K562 (cell line): ENCODE results near the gene ARSK. TPM values are rescaled to one million over a fixed set of nuclear protein-coding genes. Genes with fewer than 3 reads are reported as not detected.

Source experiments
- ATAC-seq: fragments of 200-7000 bp; cut with Tn5 transposase; 3 replicates; pipeline ENCODE4 v1.9.1; 2020; ENCODE audit warnings: moderate library complexity
- BruUV-seq: library from RNA; stranded (reverse); fragments of 400-500 nt; replicated peaks from 2 replicates; lab custom pipeline; 2021; lab: Mats Ljungman, UMichigan
- CTCF ChIA-PET: fragments of 300-600 bp; formaldehyde crosslinking; extraction: SDS; loops from one replicate; lab custom pipeline; 2021; ENCODE audit warnings: low intra/inter-chr PET ratio; lab: Yijun Ruan, JAX
- POLR2A ChIA-PET: fragments of 300-600, 350-650 bp; sonication (Branson Sonifier 250); formaldehyde crosslinking; extraction: SDS; loops from one replicate; lab custom pipeline; 2021; ENCODE audit warnings: antibody characterized with exemption, inconsistent platforms; lab: Yijun Ruan, JAX
- DNase-seq, 4 experiments: peaks; one replicate each; pipeline versions ENCODE4 v3.0.0 to v3.0.0-alpha.2; 2011 to 2018; ENCODE audit warnings: low spot score in 3 of 4, mixed read lengths in 3 of 4; ENCODE audit errors: extremely low read depth in 1 of 4
- FAIRE-seq: peaks from 2 replicates; lab custom pipeline; 2011; peaks lifted over from hg19 to GRCh38; lab: Jason Lieb, UNC
- H2AFZ ChIP-seq: 2 replicates; pipeline ENCODE4 v1.6.0; 2011; ENCODE audit warnings: low read depth, low read length, control low read depth, inconsistent platforms
- H3K27ac ChIP-seq: fragments of 200-600 bp; 3 replicates; pipeline ENCODE4 v1.8.0; 2011; ENCODE audit warnings: low read depth, mild to moderate bottlenecking, control low read depth, inconsistent platforms, low read length, moderate library complexity, mixed read lengths; ENCODE audit errors: extremely low read depth
- H3K27me3 ChIP-seq, 2 experiments: fragments of 300-600 bp in 1 of 2; 2 replicates in 1 of 2; 3 replicates in 1 of 2; pipeline versions ENCODE4 v1.6.0 to v1.8.0; 2011; ENCODE audit warnings: inconsistent platforms in 2 of 2, low read length in 2 of 2, mild to moderate bottlenecking in 1 of 2, mixed read lengths in 1 of 2, moderate library complexity in 1 of 2; ENCODE audit not compliant: control insufficient read depth in 2 of 2, insufficient read depth in 2 of 2
- H3K36me3 ChIP-seq: fragments of 300-600 bp; 3 replicates; pipeline ENCODE4 v1.8.0; 2011; ENCODE audit warnings: mild to moderate bottlenecking, low read length, inconsistent platforms; ENCODE audit not compliant: control insufficient read depth, insufficient read depth
- H3K4me1 ChIP-seq, 2 experiments: fragments of 200-600 bp in 1 of 2; replicated peaks in 1 of 2; 2 replicates in 1 of 2; 3 replicates in 1 of 2; pipeline versions ENCODE4 v1.5.1 to v1.8.0; 2011; ENCODE audit warnings: inconsistent platforms in 2 of 2, low read length in 2 of 2, mild to moderate bottlenecking in 1 of 2, mixed read lengths in 1 of 2, moderate library complexity in 1 of 2; ENCODE audit not compliant: control insufficient read depth in 2 of 2, insufficient read depth in 2 of 2
- H3K4me2 ChIP-seq: 2 replicates; pipeline ENCODE4 v1.6.1; 2011; ENCODE audit warnings: low read length, control low read depth, inconsistent platforms, mixed read lengths; ENCODE audit not compliant: insufficient read depth
- H3K4me3 ChIP-seq: fragments of 200-600 bp; sonication (generic), shearing (Covaris generic); 2 replicates; pipeline ENCODE4 v1.5.1; 2016; ENCODE audit warnings: control low read depth, inconsistent platforms
- H3K79me2 ChIP-seq: fragments of 200-600 bp; 3 replicates; pipeline ENCODE4 v1.8.0; 2011; ENCODE audit warnings: low read length, inconsistent platforms; ENCODE audit not compliant: control insufficient read depth, insufficient read depth
- H3K9ac ChIP-seq, 2 experiments: 2 replicates each; pipeline versions ENCODE4 v1.6.0 to v1.6.1; 2011; ENCODE audit warnings: low read depth in 2 of 2, low read length in 2 of 2, control low read depth in 1 of 2, inconsistent platforms in 1 of 2, mild to moderate bottlenecking in 1 of 2, mixed read lengths in 1 of 2; ENCODE audit not compliant: insufficient read depth in 1 of 2
- H3K9me1 ChIP-seq: one replicate; pipeline ENCODE4 v1.6.0; 2011; ENCODE audit warnings: inconsistent platforms, mild to moderate bottlenecking, low read length, moderate library complexity; ENCODE audit not compliant: control insufficient read depth, insufficient read depth
- H3K9me3 ChIP-seq: replicated peaks from 2 replicates; pipeline ENCODE4 v1.5.1; 2011; ENCODE audit warnings: low read depth, low read length, inconsistent platforms; ENCODE audit not compliant: control insufficient read depth, insufficient read depth
- H4K20me1 ChIP-seq: replicated peaks from 2 replicates; pipeline ENCODE4 v1.6.1; 2011; ENCODE audit warnings: low read length, inconsistent platforms, mixed read lengths; ENCODE audit not compliant: control insufficient read depth, insufficient read depth
- CHAMP1 ChIP-seq: fragments of 450-650 bp; IDR thresholded peaks from 2 replicates; pipeline ENCODE4 v1.6.1; 2016; ENCODE audit warnings: mild to moderate bottlenecking
- HNRNPUL1 ChIP-seq: fragments of 200-400 bp; formaldehyde crosslinking; IDR thresholded peaks from 2 replicates; pipeline ENCODE4 v1.6.1; 2017; ENCODE audit warnings: low read length
- KAT7 ChIP-seq: sonication (generic); formaldehyde crosslinking; IDR thresholded peaks from 2 replicates; pipeline ENCODE4 v1.8.0; 2022; ENCODE audit warnings: missing genetic modification reagents, mild to moderate bottlenecking, borderline replicate concordance
- SMAD4 ChIP-seq: fragments of 250-450 bp; sonication (Bioruptor Pico); conservative IDR thresholded peaks from 2 replicates; pipeline ENCODE4 v1.8.0; 2021; ENCODE audit warnings: inconsistent platforms, mild to moderate bottlenecking, moderate library complexity
- SNRNP70 ChIP-seq: fragments of 200-400 bp; formaldehyde crosslinking; optimal IDR thresholded peaks from 2 replicates; pipeline ENCODE3; 2017; ENCODE audit warnings: low read depth, low read length
- ZNF212 ChIP-seq: fragments of 450-650 bp; formaldehyde crosslinking; IDR thresholded peaks from 2 replicates; pipeline ENCODE4 v1.4.0; 2020; ENCODE audit warnings: mild to moderate bottlenecking
- WGBS: fragments of 100-300 bp; shearing (Covaris generic); methylation state at CpG from one replicate; pipeline ENCODE4 v1.1.6; 2016; ENCODE audit warnings: low coverage, mixed read lengths; ENCODE audit not compliant: insufficient coverage; ENCODE audit errors: missing lambda C conversion rate; 5-methylcytosine and 5-hydroxymethylcytosine counted together
- in situ Hi-C: fragments of 300-500 bp; cut with MboI; formaldehyde crosslinking; loops from 4 replicates; pipeline ENCODE4 v1.15.0; 2018; ENCODE audit warnings: inconsistent platforms, mixed read lengths
- intact Hi-C: fragments of 100-400 bp; cut with micrococcal nuclease; formaldehyde crosslinking; loops from 2 replicates; pipeline ENCODE4 v1.14.2; 2022
- polyA plus RNA-seq, 8 experiments: library from polyadenylated mRNA; depleted of rRNA in 4 of 8; stranded (reverse) in 5 of 8; unstranded in 3 of 8; fragments of >200 nt; fragmentation: Nextera tagmentation in 2 of 8; fragmentation: Illumina TruSeq in 1 of 8; extraction: Ambion mirVana in 2 of 8; extraction: Trizol in 1 of 8; gene quantifications; 2 replicates each; pipeline versions ENCODE4 v1.2.1 to v1.2.3, GENCODE V29; 2011 to 2014; ENCODE audit warnings: inconsistent platforms in 1 of 8, missing spikeins in 1 of 8
- total RNA-seq, 7 experiments: library from RNA; depleted of rRNA in 6 of 7; stranded (reverse); fragments of >200 nt in 6 of 7; fragmentation: Illumina TruSeq in 2 of 7; extraction: Trizol in 2 of 7; gene quantifications; 2 replicates each; pipeline versions ENCODE4 v1.2.1 to v1.2.3, GENCODE V29; 2011 to 2021; ENCODE audit warnings: low replicate concordance in 1 of 7
- TF ChIP-seq, protein P1 (sequence below): fragments of 450-650 bp; IDR thresholded peaks from 2 replicates; pipeline ENCODE4 v1.6.1; 2016; ENCODE audit warnings: missing biosample characterization, missing genetic modification characterization

ARSK gene
- total and polyA plus RNA-seq, 9 of the 15 experiments (the other 6 are each of a cell fraction or from before 2014, with no cell fraction given) = 2.7 to 9.4 (median 7.1) TPM

DNA sequence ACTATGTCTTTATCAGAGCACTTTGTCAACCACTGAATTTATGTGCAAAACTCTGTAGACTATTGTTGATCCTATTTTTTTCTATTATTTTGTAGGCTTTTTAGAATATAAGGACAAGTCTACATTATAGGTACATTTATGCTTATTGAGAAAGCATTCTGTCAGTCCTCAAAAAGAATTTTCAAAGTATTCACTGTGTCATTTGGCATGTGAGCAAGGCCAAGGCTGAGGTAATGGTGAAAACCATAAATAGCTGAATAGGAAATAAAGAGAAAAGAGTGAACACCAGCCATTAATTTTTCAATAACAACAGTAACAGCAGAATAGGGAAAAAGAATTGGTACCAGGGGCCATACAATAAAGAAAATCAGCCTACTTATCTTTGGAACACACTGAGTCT, 21.1 kb upstream of the ARSK start:
- no TSS peak for BruUV-seq
- H3K36me3 ChIP-seq = peaks cover 75% of the 10 kb centered on the region

GRCh38 chr5:95537501-95537900, 17.4 kb upstream of the ARSK start:
- Histone ChIP-seq H3K27ac (no peak overlapping the region), H4K20me1 (no peaks in the 10 kb centered on the region), H3K9me1 (no peaks in the 10 kb centered on the region), H3K9ac (no peak overlapping the region), H3K79me2 (no peaks in the 10 kb centered on the region), H3K36me3 (peaks cover 73% of the 10 kb centered on the region), H3K4me1 (no peaks in the 10 kb centered on the region), H3K27me3 (no peaks in the 10 kb centered on the region), H3K4me2 (no peak overlapping the region), H2AFZ (no peak overlapping the region), H3K9me3 (no peaks in the 10 kb centered on the region), H3K4me3 (no peak overlapping the region)
- in situ Hi-C loops (no loop called here), intact Hi-C loops (no loop called here)
- no peak for TF ChIP-seq CHAMP1
- TF ChIP-seq HNRNPUL1 = no peak
- TF ChIP-seq SMAD4 (CRISPR knock-in tag) = no peak
- no peak for TF ChIP-seq ZNF212 (CRISPR knock-in tag)
- TF ChIP-seq, protein P1, sequence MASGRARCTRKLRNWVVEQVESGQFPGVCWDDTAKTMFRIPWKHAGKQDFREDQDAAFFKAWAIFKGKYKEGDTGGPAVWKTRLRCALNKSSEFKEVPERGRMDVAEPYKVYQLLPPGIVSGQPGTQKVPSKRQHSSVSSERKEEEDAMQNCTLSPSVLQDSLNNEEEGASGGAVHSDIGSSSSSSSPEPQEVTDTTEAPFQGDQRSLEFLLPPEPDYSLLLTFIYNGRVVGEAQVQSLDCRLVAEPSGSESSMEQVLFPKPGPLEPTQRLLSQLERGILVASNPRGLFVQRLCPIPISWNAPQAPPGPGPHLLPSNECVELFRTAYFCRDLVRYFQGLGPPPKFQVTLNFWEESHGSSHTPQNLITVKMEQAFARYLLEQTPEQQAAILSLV (tag) = no peak
- TF ChIP-seq SNRNP70 = no peak
- POLR2A ChIA-PET = interaction anchor here (0.7 kb wide), 1 partner anchor 1037 kb away, joined by 4 read pairs; no protein-coding TSS in a partner anchor
- ATAC-seq (no peak), FAIRE-seq (no peak), DNase-seq (no peak)
- WGBS = 79% methylated on average over 2 of the region's 2 CpGs
- no TSS peak for BruUV-seq
- CTCF ChIA-PET = no interaction called here

More for the DNA sequence above, 21.1 kb upstream of the ARSK start:
- FAIRE-seq = no peak
- no peak overlapping the region for H3K9ac ChIP-seq
- H3K4me3 ChIP-seq = no peak overlapping the region
- CTCF ChIA-PET = no interaction called here
- no peaks in the 10 kb centered on the region for H3K4me1 ChIP-seq
- H2AFZ ChIP-seq = no peak overlapping the region
- no peaks in the 10 kb centered on the region for H4K20me1 ChIP-seq
- H3K9me3 ChIP-seq = no peaks in the 10 kb centered on the region
- no peak for DNase-seq
- H3K27ac ChIP-seq = no peak overlapping the region
- no peaks in the 10 kb centered on the region for H3K27me3 ChIP-seq
- intact Hi-C loops = no loop called here
- no peaks in the 10 kb centered on the region for H3K9me1 ChIP-seq
- TF ChIP-seq KAT7 (CRISPR knock-in tag) = no peak
- TF ChIP-seq, all 486 proteins: peak for 0
- H3K79me2 ChIP-seq = no peaks in the 10 kb centered on the region
- ATAC-seq = no peak
- in situ Hi-C loops = no loop called here
- POLR2A ChIA-PET = interaction anchor here (1.0 to 1.1 kb wide), 2 partner anchors 9 to 16 kb away, joined by 3 read pairs; no protein-coding TSS in a partner anchor
- no peak overlapping the region for H3K4me2 ChIP-seq
